ENCODE data around the gene CD200R1L. TPM values are rescaled to one million over a fixed set of nuclear protein-coding genes. Genes with fewer than 3 reads are reported as not detected.
A peak's percentile ranks its signal among the peaks of the same experiment; 100 is the strongest.

CD200R1L gene
- total RNA-seq, 2 experiments from 2014 or later, result not detected

DNA sequence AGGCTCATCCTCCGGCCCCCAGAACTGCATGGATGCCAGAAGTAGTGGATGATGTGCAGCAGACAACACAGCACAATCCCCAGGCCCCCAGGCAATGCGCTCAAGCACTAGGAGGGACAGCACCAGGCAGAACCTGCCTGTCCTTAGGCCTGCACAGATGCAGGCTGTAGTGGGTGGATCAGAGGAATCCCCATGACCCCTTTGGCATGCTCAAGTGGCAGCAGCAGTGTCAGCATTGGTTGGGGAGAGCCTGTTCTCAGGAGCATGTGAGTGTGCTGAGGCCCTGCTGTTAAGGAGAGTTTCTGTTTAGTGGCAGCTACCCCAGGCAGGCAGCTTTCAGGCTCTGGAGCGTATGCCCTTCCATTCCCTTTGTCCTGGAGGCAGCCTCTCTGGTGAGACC is 25.1 kb upstream of the CD200R1L start:
- H3K4me3 Mint-ChIP-seq, result no peak overlapping the region
- H3K27ac Mint-ChIP-seq, result no peak overlapping the region
- POLR2A ChIA-PET, result no interaction called here
- intact Hi-C loops (cut with micrococcal nuclease), result no loop called here
- DNase-seq, result no peak
- peaks cover 4% of the 10 kb centered on the region for H3K36me3 Mint-ChIP-seq (ENCODE audit: low read depth)
- peaks cover 19% of the 10 kb centered on the region for H3K9me3 Mint-ChIP-seq
- CTCF ChIA-PET, result no interaction called here
- TF ChIP-seq CTCF (IDR thresholded peaks at IDR 0.05), result no peak
- no peaks in the 10 kb centered on the region for H3K4me1 Mint-ChIP-seq (ENCODE audit: low read depth)
- ATAC-seq, result no peak
- H3K27me3 Mint-ChIP-seq, result no peaks in the 10 kb centered on the region

- ATAC-seq, result no peak
- H3K4me1 Mint-ChIP-seq (ENCODE audit: low read depth), result no peaks in the 10 kb centered on the region
- CTCF ChIA-PET, result no interaction called here
- POLR2A ChIA-PET, result interaction anchor here (0.7 kb wide), 1 partner anchor 32 kb away, joined by 3 read pairs; no protein-coding TSS in a partner anchor
- intact Hi-C loops (cut with micrococcal nuclease), result no loop called here
- H3K27ac Mint-ChIP-seq, result no peak overlapping the region
- no peak overlapping the region for H3K4me3 Mint-ChIP-seq
- no peak for TF ChIP-seq CTCF (IDR thresholded peaks at IDR 0.05)
- H3K9me3 Mint-ChIP-seq, result peaks cover 10% of the 10 kb centered on the region
- no peak for DNase-seq
- H3K36me3 Mint-ChIP-seq (ENCODE audit: low read depth), result peaks cover 2% of the 10 kb centered on the region
- H3K27me3 Mint-ChIP-seq, result no peaks in the 10 kb centered on the region
Measured at GRCh38 chr3:112865757-112866156, 19.1 kb upstream of the CD200R1L start.

DNA sequence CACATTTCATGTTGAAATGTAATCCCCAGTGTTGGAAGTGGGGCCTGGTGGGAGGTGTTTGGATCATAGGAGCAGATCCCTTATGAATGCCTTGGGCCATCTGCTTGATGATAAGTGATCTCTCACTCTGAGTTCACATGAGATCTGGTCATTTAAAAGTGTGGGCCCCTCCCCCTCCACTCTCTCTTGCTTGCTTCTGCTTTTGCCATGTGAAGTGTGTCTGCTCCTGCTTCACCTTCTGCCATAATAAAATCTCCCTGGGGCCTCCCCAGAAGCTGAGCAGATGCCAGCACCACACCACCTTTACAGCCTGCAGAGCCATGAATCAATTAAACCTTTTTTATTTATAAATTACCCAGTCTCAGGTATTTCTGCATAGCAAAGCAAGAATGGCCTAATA is 14.2 kb upstream of the CD200R1L start:
- no peak overlapping the region for H3K4me3 Mint-ChIP-seq
- no peak overlapping the region for H3K27ac Mint-ChIP-seq
- intact Hi-C loops (cut with micrococcal nuclease), result no loop called here
- DNase-seq (no peak), ATAC-seq (no peak)
- no peaks in the 10 kb centered on the region for H3K27me3 Mint-ChIP-seq
- ChIA-PET POLR2A (no interaction called here), CTCF (no interaction called here)
- peaks cover 25% of the 10 kb centered on the region for H3K4me1 Mint-ChIP-seq (ENCODE audit: low read depth)
- peaks cover 13% of the 10 kb centered on the region for H3K9me3 Mint-ChIP-seq
- peaks cover 5% of the 10 kb centered on the region for H3K36me3 Mint-ChIP-seq (ENCODE audit: low read depth)
- no peak for TF ChIP-seq CTCF (IDR thresholded peaks at IDR 0.05)

DNA sequence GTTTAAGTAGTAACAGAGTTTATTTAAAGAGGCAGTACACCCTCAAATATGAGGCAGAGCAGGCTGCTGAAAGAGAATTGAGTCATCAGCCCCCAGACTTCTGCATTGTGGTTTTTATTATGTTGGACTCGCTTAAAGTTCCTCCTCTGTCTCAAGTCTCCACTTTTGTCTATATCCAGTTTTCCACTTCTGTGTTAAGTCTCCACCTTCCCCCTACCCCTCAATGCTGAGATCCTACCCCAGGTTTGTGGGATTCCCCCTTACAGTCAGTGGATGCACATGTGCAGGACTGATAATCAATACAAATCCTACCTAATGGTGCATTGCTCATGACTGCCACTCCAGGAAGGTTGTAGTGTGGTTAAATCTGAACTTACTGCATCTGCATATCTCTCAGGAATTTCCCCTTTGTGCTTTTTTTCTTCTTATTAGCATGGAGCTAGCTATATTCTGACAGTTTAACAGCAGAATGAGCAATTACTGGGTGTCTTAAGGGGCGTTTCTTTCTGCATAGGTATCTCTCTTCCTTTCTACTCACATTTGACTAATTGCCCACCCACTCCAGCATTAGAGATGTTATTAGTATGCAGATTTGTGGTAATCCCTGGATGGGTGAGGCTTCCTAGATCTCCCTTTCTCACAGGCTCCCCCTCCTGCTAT is 11.9 kb upstream of the CD200R1L start:
- H3K4me1 Mint-ChIP-seq (ENCODE audit: low read depth), result peaks cover 25% of the 10 kb centered on the region
- peak; percentile 90 for ATAC-seq
- POLR2A ChIA-PET, result no interaction called here

More for the DNA sequence above, 11.9 kb upstream of the CD200R1L start:
- Mint-ChIP-seq H3K27ac (peak overlapping the region; percentile 81), H3K27me3 (no peaks in the 10 kb centered on the region), H3K36me3 (ENCODE audit: low read depth) (peaks cover 5% of the 10 kb centered on the region), H3K4me3 (peak overlapping the region; percentile 44), H3K9me3 (peaks cover 13% of the 10 kb centered on the region)
- no peak for TF ChIP-seq CTCF (IDR thresholded peaks at IDR 0.05)
- intact Hi-C loops (cut with micrococcal nuclease), result loop anchor here (5.0 kb wide), 1 partner anchor 114 kb away; no protein-coding TSS in a partner anchor
- peak; percentile 34 for DNase-seq
- CTCF ChIA-PET, result no interaction called here
